ENCODE data around the gene ITPK1.

Gene ITPK1

GRCh38 chr14:93002851-93003298 is 112.8 kb downstream of the ITPK1 start:
- H3K9me3 ChIP-seq (ENCODE audit: control insufficient read depth in 1 of 2, low read length in 2 of 2): no peaks in the 10 kb centered on the region
- no peak overlapping the region for H3K27ac ChIP-seq (ENCODE audit: low read length)
- peaks cover 13 to 37% of the 10 kb centered on the region in 2 donors for H3K4me1 ChIP-seq (ENCODE audit: control insufficient read depth in 1 of 2, insufficient read depth in 2 of 2, low read length in 2 of 2)
- H3K4me3 ChIP-seq (ENCODE audit: low read depth in 1 of 2, low read length in 2 of 2): no peak overlapping the region
- no peaks in the 10 kb centered on the region for H3K27me3 ChIP-seq (ENCODE audit: low read depth, low read length)
- no peaks in the 10 kb centered on the region for H3K36me3 ChIP-seq (ENCODE audit: control insufficient read depth in 1 of 2, insufficient read depth in 2 of 2, low read length in 2 of 2)

- Histone ChIP-seq H3K9me3 (ENCODE audit: control insufficient read depth in 1 of 2, low read length in 2 of 2) (no peaks in the 10 kb centered on the region), H3K36me3 (ENCODE audit: control insufficient read depth in 1 of 2, insufficient read depth in 2 of 2, low read length in 2 of 2) (no peaks in the 10 kb centered on the region), H3K27me3 (ENCODE audit: low read depth, low read length) (no peaks in the 10 kb centered on the region), H3K4me3 (ENCODE audit: low read depth in 1 of 2, low read length in 2 of 2) (no peak overlapping the region), H3K27ac (ENCODE audit: low read length) (no peak overlapping the region), H3K4me1 (ENCODE audit: control insufficient read depth in 1 of 2, insufficient read depth in 2 of 2, low read length in 2 of 2) (peaks cover 7 to 31% of the 10 kb centered on the region in 2 donors)
These were observed 113.7 kb downstream of the ITPK1 start for GRCh38 chr14:93002049-93002448.

GRCh38 chr14:92998946-92999345 is 116.8 kb downstream of the ITPK1 start:
- Histone ChIP-seq H3K27me3 (ENCODE audit: low read depth, low read length) (no peaks in the 10 kb centered on the region), H3K4me3 (ENCODE audit: low read depth in 1 of 2, low read length in 2 of 2) (no peak overlapping the region), H3K9me3 (ENCODE audit: control insufficient read depth in 1 of 2, low read length in 2 of 2) (no peaks in the 10 kb centered on the region), H3K27ac (ENCODE audit: low read length) (no peak overlapping the region), H3K36me3 (ENCODE audit: control insufficient read depth in 1 of 2, insufficient read depth in 2 of 2, low read length in 2 of 2) (peaks cover 0 to 6% of the 10 kb centered on the region in 2 donors), H3K4me1 (ENCODE audit: control insufficient read depth in 1 of 2, insufficient read depth in 2 of 2, low read length in 2 of 2) (peaks cover 0 to 27% of the 10 kb centered on the region in 2 donors)

GRCh38 chr14:92997343-92998061 is 118.2 kb downstream of the ITPK1 start:
- Histone ChIP-seq H3K36me3 (ENCODE audit: control insufficient read depth in 1 of 2, insufficient read depth in 2 of 2, low read length in 2 of 2) (peaks cover 0 to 14% of the 10 kb centered on the region in 2 donors), H3K27me3 (ENCODE audit: low read depth, low read length) (no peaks in the 10 kb centered on the region), H3K9me3 (ENCODE audit: control insufficient read depth in 1 of 2, low read length in 2 of 2) (no peaks in the 10 kb centered on the region), H3K4me1 (ENCODE audit: control insufficient read depth in 1 of 2, insufficient read depth in 2 of 2, low read length in 2 of 2) (peaks cover 0 to 29% of the 10 kb centered on the region in 2 donors), H3K4me3 (ENCODE audit: low read depth in 1 of 2, low read length in 2 of 2) (no peak overlapping the region), H3K27ac (ENCODE audit: low read length) (no peak overlapping the region)

- no peak overlapping the region for H3K4me3 ChIP-seq (ENCODE audit: low read depth in 1 of 2, low read length in 2 of 2)
- no peaks in the 10 kb centered on the region for H3K9me3 ChIP-seq (ENCODE audit: control insufficient read depth in 1 of 2, low read length in 2 of 2)
- H3K4me1 ChIP-seq (ENCODE audit: control insufficient read depth in 1 of 2, insufficient read depth in 2 of 2, low read length in 2 of 2): peaks cover 0 to 29% of the 10 kb centered on the region in 2 donors
- no peaks in the 10 kb centered on the region for H3K27me3 ChIP-seq (ENCODE audit: low read depth, low read length)
- H3K27ac ChIP-seq (ENCODE audit: low read length): no peak overlapping the region
- H3K36me3 ChIP-seq (ENCODE audit: control insufficient read depth in 1 of 2, insufficient read depth in 2 of 2, low read length in 2 of 2): peaks cover 0 to 14% of the 10 kb centered on the region in 2 donors
These were observed 120.1 kb downstream of the ITPK1 start for GRCh38 chr14:92995620-92996019.

GRCh38 chr14:92994942-92995341 is 120.8 kb downstream of the ITPK1 start:
- Histone ChIP-seq H3K4me3 (ENCODE audit: low read depth in 1 of 2, low read length in 2 of 2) (no peak overlapping the region), H3K27ac (ENCODE audit: low read length) (no peak overlapping the region)

GRCh38 chr14:92994131-92994676 is 121.5 kb downstream of the ITPK1 start:
- H3K27ac ChIP-seq (ENCODE audit: low read length): no peak overlapping the region

More at GRCh38 chr14:92994942-92995341, 120.8 kb downstream of the ITPK1 start:
- peaks cover 0 to 14% of the 10 kb centered on the region in 2 donors for H3K36me3 ChIP-seq (ENCODE audit: control insufficient read depth in 1 of 2, insufficient read depth in 2 of 2, low read length in 2 of 2)
- H3K27me3 ChIP-seq (ENCODE audit: low read depth, low read length): no peaks in the 10 kb centered on the region
- H3K9me3 ChIP-seq (ENCODE audit: control insufficient read depth in 1 of 2, low read length in 2 of 2): no peaks in the 10 kb centered on the region
- H3K4me1 ChIP-seq (ENCODE audit: control insufficient read depth in 1 of 2, insufficient read depth in 2 of 2, low read length in 2 of 2): peaks cover 0 to 23% of the 10 kb centered on the region in 2 donors

GRCh38 chr14:92993302-92993701 is 122.4 kb downstream of the ITPK1 start:
- H3K27ac ChIP-seq (ENCODE audit: low read length): no peak overlapping the region
- H3K36me3 ChIP-seq (ENCODE audit: control insufficient read depth in 1 of 2, insufficient read depth in 2 of 2, low read length in 2 of 2): peaks cover 0 to 14% of the 10 kb centered on the region in 2 donors
- no peak overlapping the region for H3K4me3 ChIP-seq (ENCODE audit: low read depth in 1 of 2, low read length in 2 of 2)

More at GRCh38 chr14:92994131-92994676, 121.5 kb downstream of the ITPK1 start:
- no peak overlapping the region for H3K4me3 ChIP-seq (ENCODE audit: low read depth in 1 of 2, low read length in 2 of 2)
- H3K4me1 ChIP-seq (ENCODE audit: control insufficient read depth in 1 of 2, insufficient read depth in 2 of 2, low read length in 2 of 2): peaks cover 0 to 16% of the 10 kb centered on the region in 2 donors
- H3K27me3 ChIP-seq (ENCODE audit: low read depth, low read length): no peaks in the 10 kb centered on the region
- no peaks in the 10 kb centered on the region for H3K9me3 ChIP-seq (ENCODE audit: control insufficient read depth in 1 of 2, low read length in 2 of 2)
- peaks cover 0 to 14% of the 10 kb centered on the region in 2 donors for H3K36me3 ChIP-seq (ENCODE audit: control insufficient read depth in 1 of 2, insufficient read depth in 2 of 2, low read length in 2 of 2)

GRCh38 chr14:92991536-92991935 is 124.2 kb downstream of the ITPK1 start:
- H3K36me3 ChIP-seq (ENCODE audit: control insufficient read depth in 1 of 2, insufficient read depth in 2 of 2, low read length in 2 of 2): peaks cover 0 to 9% of the 10 kb centered on the region in 2 donors
- H3K4me3 ChIP-seq (ENCODE audit: low read depth in 1 of 2, low read length in 2 of 2): no peak overlapping the region
- peaks cover 4 to 24% of the 10 kb centered on the region in 2 donors for H3K4me1 ChIP-seq (ENCODE audit: control insufficient read depth in 1 of 2, insufficient read depth in 2 of 2, low read length in 2 of 2)
- H3K27ac ChIP-seq (ENCODE audit: low read length): no peak overlapping the region
- H3K27me3 ChIP-seq (ENCODE audit: low read depth, low read length): no peaks in the 10 kb centered on the region
- no peaks in the 10 kb centered on the region for H3K9me3 ChIP-seq (ENCODE audit: control insufficient read depth in 1 of 2, low read length in 2 of 2)

More at GRCh38 chr14:92993302-92993701, 122.4 kb downstream of the ITPK1 start:
- H3K4me1 ChIP-seq (ENCODE audit: control insufficient read depth in 1 of 2, insufficient read depth in 2 of 2, low read length in 2 of 2): peaks cover 0 to 14% of the 10 kb centered on the region in 2 donors
- H3K9me3 ChIP-seq (ENCODE audit: control insufficient read depth in 1 of 2, low read length in 2 of 2): no peaks in the 10 kb centered on the region
- no peaks in the 10 kb centered on the region for H3K27me3 ChIP-seq (ENCODE audit: low read depth, low read length)

- no peaks in the 10 kb centered on the region for H3K27me3 ChIP-seq (ENCODE audit: low read depth, low read length)
- no peaks in the 10 kb centered on the region for H3K9me3 ChIP-seq (ENCODE audit: control insufficient read depth in 1 of 2, low read length in 2 of 2)
- H3K27ac ChIP-seq (ENCODE audit: low read length): peak overlapping the region; percentile 5
- no peak overlapping the region for H3K4me3 ChIP-seq (ENCODE audit: low read depth in 1 of 2, low read length in 2 of 2)
- peaks cover 8 to 29% of the 10 kb centered on the region in 2 donors for H3K4me1 ChIP-seq (ENCODE audit: control insufficient read depth in 1 of 2, insufficient read depth in 2 of 2, low read length in 2 of 2)
- peaks cover 0 to 8% of the 10 kb centered on the region in 2 donors for H3K36me3 ChIP-seq (ENCODE audit: control insufficient read depth in 1 of 2, insufficient read depth in 2 of 2, low read length in 2 of 2)
These were observed 125.0 kb downstream of the ITPK1 start for GRCh38 chr14:92990456-92991430.

All from muscle layer of duodenum (tissue), 2 donors.